GM15510 (cell line): Measurements from ENCODE around the gene KIF1B.

Experiments
- POLR2A ChIP-seq: IDR thresholded peaks from 3 replicates; pipeline ENCODE4 v1.6.1; 2011; ENCODE audit warnings: borderline replicate concordance; ENCODE audit not compliant: insufficient read length; ENCODE audit errors: extremely low read depth

Gene KIF1B

GRCh38 chr1:10286244-10286643, 75.9 kb downstream of the KIF1B start:
- TF ChIP-seq POLR2A, result no peak

GRCh38 chr1:10287023-10287645, 76.8 kb downstream of the KIF1B start:
- no peak for TF ChIP-seq POLR2A

- TF ChIP-seq POLR2A, result no peak
Observed at GRCh38 chr1:10288029-10288615, 77.8 kb downstream of the KIF1B start.

- TF ChIP-seq POLR2A, result no peak
Observed at GRCh38 chr1:10291705-10292104, 81.3 kb downstream of the KIF1B start.

- no peak for TF ChIP-seq POLR2A
Observed at GRCh38 chr1:10292188-10292587, 81.8 kb downstream of the KIF1B start.

GRCh38 chr1:10295481-10296085, 85.2 kb downstream of the KIF1B start:
- TF ChIP-seq POLR2A, result no peak

- TF ChIP-seq POLR2A, result no peak
Observed at GRCh38 chr1:10299151-10299550, 88.8 kb downstream of the KIF1B start.

GRCh38 chr1:10302416-10302815, 92.0 kb downstream of the KIF1B start:
- no peak for TF ChIP-seq POLR2A

GRCh38 chr1:10304295-10304694, 93.9 kb downstream of the KIF1B start:
- no peak for TF ChIP-seq POLR2A

GRCh38 chr1:10306435-10306834, 96.1 kb downstream of the KIF1B start:
- no peak for TF ChIP-seq POLR2A

GRCh38 chr1:10308001-10308400, 97.6 kb downstream of the KIF1B start:
- no peak for TF ChIP-seq POLR2A

- TF ChIP-seq POLR2A, result no peak
Observed at GRCh38 chr1:10309243-10310011, 99.1 kb downstream of the KIF1B start.

- TF ChIP-seq POLR2A, result no peak
Observed at GRCh38 chr1:10316752-10317151, 106.4 kb downstream of the KIF1B start.

- TF ChIP-seq POLR2A, result no peak
Observed at GRCh38 chr1:10319750-10320149, 109.4 kb downstream of the KIF1B start.

GRCh38 chr1:10320336-10320735, 110.0 kb downstream of the KIF1B start:
- no peak for TF ChIP-seq POLR2A
